ENCODE results near the gene KCNIP1. TPM values are rescaled to one million over a fixed set of nuclear protein-coding genes. Genes with fewer than 3 reads are reported as not detected.

KCNIP1 gene
- total RNA-seq, 1 donor from 2014 or later, result 33.6 TPM

- DNase-seq (ENCODE audit: low read depth in 2 of 2), result no peak
These were observed 21.3 kb upstream of the KCNIP1 start for GRCh38 chr5:170482511-170482910.

- DNase-seq (ENCODE audit: low read depth in 2 of 2), result peak; percentile 73 to 88
These were observed 19.9 kb upstream of the KCNIP1 start for GRCh38 chr5:170483701-170484458.

- DNase-seq (ENCODE audit: low read depth in 2 of 2), result no peak
These were observed 19.4 kb upstream of the KCNIP1 start for GRCh38 chr5:170484459-170484831.

GRCh38 chr5:170484847-170485615 is 18.8 kb upstream of the KCNIP1 start:
- DNase-seq (ENCODE audit: low read depth in 2 of 2), result no peak

- no peak for DNase-seq (ENCODE audit: low read depth in 2 of 2)
These were observed 18.3 kb upstream of the KCNIP1 start for GRCh38 chr5:170485616-170485911.

DNA sequence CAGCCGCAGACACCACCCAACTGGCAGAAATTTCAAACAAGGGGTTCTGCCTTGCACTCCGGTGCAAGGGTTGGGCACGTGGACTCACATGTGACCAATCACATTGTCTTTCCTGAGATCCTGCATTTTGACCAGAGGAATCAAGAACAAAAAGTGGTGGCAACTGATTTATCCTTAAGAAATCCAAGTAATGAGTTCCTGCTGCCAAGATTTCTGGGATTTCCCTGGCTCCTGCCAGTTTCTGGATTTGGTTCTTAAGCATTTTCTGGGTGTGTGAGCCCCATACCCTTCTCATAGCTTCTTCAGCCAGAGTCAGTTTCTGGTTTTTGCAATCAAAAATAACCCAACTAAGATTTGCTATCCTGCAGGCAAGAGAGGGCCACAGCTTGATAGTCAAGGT is 17.4 kb upstream of the KCNIP1 start:
- DNase-seq (ENCODE audit: low read depth in 2 of 2), result no peak

- no peak for DNase-seq (ENCODE audit: low read depth in 2 of 2)
These were observed 15.2 kb upstream of the KCNIP1 start for GRCh38 chr5:170488570-170488969.

- DNase-seq (ENCODE audit: low read depth in 2 of 2), result no peak
These were observed 14.6 kb upstream of the KCNIP1 start for GRCh38 chr5:170489199-170489598.

- DNase-seq (ENCODE audit: low read depth in 2 of 2), result no peak
These were observed 13.4 kb upstream of the KCNIP1 start for GRCh38 chr5:170490381-170490780.

DNA sequence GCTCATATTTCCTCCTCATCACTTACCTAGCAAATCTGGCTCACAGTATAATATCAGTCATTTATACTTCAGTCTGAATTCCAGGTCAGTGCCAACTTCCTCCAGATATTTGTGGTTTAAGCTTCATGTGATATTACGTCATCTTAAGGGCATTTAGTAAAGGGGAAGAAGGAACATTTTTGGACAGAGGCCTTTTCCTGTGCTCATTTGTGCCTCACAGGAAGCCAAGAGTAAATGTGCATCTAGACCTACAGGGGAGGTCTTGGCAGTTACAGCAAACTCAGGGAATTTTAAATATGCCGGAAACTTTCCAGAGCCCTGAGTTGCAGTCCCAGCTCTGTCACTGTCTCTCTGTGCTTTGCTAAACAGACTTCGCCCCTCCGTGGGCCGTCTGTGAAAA is 12.3 kb upstream of the KCNIP1 start:
- peak; percentile 94 to 96 for DNase-seq (ENCODE audit: low read depth in 2 of 2)

- no peak for DNase-seq (ENCODE audit: low read depth in 2 of 2)
These were observed 10.6 kb upstream of the KCNIP1 start for GRCh38 chr5:170493028-170493820.

GRCh38 chr5:170494041-170494440 is 9.8 kb upstream of the KCNIP1 start:
- no peak for DNase-seq (ENCODE audit: low read depth in 2 of 2)

DNA sequence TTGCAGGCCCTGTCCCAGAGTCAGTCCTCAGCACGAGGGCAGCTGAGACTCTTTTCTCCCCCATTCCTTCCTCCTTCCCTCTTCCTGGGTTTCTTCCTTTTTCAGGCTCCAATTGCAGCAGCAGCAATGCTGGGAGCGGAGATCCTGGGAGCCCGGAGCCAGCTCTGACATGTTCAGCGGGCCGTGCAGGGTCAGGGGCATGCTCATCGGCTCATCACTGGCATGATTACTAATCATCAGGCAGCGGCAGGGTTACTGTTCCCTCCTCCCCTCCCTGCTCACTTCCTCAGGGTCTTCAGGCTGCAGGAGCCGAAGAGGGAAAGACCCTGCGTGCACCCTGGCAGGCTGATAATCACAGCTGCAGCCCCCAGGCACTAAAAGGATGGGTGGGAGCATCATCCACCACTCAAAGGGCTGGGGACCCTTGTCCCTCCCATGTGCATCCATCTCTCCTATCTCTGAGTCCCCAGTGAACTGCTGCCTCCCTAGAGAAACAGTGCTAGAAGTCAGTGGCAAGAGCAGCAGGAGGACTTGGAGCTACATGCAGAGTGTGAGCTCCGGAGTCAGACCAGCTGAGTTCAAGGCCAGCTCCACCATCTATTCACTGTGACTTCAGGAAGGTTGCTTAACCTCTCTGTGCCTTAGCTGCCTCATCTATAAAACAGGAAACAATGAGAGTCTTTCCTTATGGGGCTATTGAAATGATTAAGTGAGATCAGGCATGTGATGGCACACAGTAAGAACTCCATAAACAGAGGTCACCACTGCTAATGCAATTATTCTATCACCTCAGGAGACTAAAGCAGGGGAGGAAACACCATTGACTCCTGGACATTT is 7.8 kb upstream of the KCNIP1 start:
- no peak for DNase-seq (ENCODE audit: low read depth in 2 of 2)

- no peak for DNase-seq (ENCODE audit: low read depth in 2 of 2)
These were observed 7.2 kb upstream of the KCNIP1 start for GRCh38 chr5:170496662-170497028.

DNA sequence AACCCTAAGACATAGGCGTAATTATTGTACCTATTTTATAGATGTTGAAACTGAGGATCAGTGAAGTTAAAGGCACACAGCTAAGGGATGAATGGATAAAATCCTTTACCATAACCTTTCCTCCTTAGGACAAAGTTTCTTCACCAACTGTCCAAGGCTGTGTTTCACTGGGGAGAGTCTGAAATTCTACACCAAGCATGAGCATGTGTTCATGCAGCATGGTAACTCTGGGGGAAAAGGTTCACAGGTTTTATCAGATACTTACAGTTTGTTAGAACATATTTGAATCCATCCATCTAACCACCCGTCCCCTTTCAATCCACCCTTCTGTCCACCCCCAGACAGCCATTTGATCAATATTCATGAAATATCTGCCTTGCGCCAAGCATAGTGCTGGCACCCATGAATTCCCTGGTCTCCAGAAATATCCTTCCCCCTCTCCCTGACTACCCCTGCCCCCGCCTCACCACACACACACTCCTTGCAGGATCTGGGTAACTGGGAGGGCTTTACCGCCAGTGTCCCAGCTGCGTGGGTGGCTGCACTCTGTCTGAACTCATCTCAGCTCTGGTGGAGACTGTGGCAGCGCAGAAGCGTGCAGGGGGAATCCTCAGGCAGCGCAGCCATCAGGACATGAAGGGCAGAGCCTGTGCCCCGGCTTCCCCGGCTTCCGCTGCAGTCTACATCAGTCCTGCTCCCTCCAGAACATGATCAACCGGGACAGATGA is 6.3 kb upstream of the KCNIP1 start:
- DNase-seq (ENCODE audit: low read depth in 2 of 2), result no peak

DNA sequence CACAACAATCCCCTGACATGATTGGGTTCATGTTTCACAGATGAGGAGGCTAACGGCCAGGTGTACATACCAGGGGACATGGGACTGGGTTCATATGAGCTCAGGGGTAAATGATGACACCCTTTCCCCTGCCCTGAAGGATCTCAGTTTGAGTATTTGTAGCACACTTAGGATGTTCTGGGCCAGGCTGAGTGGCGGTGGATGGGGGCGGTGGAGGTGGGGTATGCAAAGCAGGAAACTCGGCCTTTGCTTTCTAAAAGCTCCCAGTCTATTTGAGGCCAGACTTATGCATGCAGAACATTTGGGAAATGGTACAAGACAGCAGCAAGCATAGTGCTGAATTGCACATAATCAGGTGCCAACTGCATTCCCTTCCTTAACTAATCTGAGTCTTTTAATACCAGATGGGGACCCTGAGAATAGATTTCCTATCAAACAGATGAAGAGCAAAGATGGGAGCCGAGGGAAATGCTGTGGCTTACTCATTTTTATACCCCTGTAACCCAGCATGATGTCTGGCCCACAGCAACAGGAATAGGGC is 4.9 kb upstream of the KCNIP1 start:
- no peak for DNase-seq (ENCODE audit: low read depth in 2 of 2)

DNA sequence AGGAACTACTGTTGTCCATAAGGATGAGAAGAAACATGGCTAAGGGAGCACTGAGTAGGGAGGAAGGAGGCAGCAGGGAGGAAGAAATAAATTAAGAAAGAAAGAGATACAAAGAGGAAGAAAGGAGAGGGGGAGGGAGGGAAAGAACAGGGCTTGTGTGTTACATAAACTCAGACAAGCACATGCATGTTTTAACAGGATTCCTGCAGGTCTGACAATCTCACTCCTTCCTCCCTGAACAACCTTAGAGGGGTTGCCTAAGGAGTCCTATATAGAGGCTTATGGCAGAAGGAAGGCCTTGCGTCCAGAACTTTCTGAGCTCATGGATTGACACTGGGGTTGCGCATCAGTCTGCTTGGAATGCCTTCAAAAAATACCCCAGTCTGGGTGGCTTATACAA is 4.2 kb upstream of the KCNIP1 start:
- DNase-seq (ENCODE audit: low read depth in 2 of 2), result no peak

- DNase-seq (ENCODE audit: low read depth in 2 of 2), result no peak
These were observed 2.5 kb upstream of the KCNIP1 start for GRCh38 chr5:170501361-170501760.

- no peak for DNase-seq (ENCODE audit: low read depth in 2 of 2)
These were observed 1.9 kb upstream of the KCNIP1 start for GRCh38 chr5:170501931-170502330.

DNA sequence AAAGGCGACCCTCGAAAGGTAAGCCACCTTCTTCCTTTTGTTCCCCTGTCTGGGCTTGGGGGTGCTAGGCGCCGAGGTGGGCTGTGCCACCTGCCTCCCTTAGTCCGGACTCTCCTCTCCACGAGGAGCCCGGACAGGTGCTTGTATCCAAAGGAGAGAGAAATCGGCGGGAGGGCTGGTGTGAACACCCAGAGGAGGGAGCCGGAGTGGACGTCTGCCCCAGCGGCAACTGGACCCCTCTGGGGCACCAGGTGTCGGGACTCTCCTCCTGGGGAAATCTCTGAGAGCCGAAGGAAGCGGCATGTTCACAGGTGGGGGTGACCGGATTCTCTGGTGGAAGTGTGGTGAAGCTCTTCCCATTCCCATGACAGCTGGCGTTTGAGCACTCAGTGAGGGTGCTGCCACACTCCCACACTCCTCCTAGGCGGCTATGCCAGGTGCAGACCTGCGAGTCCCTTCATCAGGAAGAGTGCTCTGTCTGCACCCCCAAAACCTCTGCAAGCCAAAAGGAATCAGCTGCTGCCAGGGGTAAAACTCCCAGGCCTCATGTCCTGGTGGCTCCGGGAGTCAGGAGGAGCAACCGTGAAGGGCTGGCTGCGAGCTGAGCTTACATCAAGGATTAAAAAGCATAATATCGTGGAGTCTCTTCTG is 921 bp downstream of the KCNIP1 start:
- no peak for DNase-seq (ENCODE audit: low read depth in 2 of 2)
